GM12878 (cell line): Measurements from ENCODE around the gene SCAI. TPM values are rescaled to one million over a fixed set of nuclear protein-coding genes. Genes with fewer than 3 reads are reported as not detected.

Source experiments
- ATAC-seq: fragments of 200-7000 bp; cut with Tn5 transposase; 3 replicates; pipeline ENCODE4 v1.9.1; 2020; ENCODE audit warnings: mild to moderate bottlenecking, moderate library complexity
- BruUV-seq: library from RNA; stranded (reverse); fragments of 400-500 nt; replicated peaks from 2 replicates; lab custom pipeline; 2021; lab: Mats Ljungman, UMichigan
- CTCF ChIA-PET: fragments of 300-600 bp; sonication (Branson Sonifier 250); formaldehyde crosslinking; extraction: SDS; loops from one replicate; lab custom pipeline; 2021; ENCODE audit warnings: inconsistent platforms; lab: Yijun Ruan, JAX
- POLR2A ChIA-PET: fragments of 350-600 bp; formaldehyde crosslinking; extraction: SDS; loops from one replicate; lab custom pipeline; 2021; ENCODE audit warnings: inconsistent platforms; lab: Charles Lee
- RAD21 ChIA-PET: fragments of 300-600 bp; sonication (Branson Sonifier 250); formaldehyde crosslinking; loops from one replicate; lab custom pipeline; 2023; ENCODE audit warnings: antibody characterized with exemption; ENCODE audit not compliant: unreplicated experiment; lab: Charles Lee
- SMC1A ChIA-PET: fragments of 300-600 bp; sonication (Branson Sonifier 250); formaldehyde crosslinking; loops from one replicate; lab custom pipeline; 2023; ENCODE audit not compliant: unreplicated experiment, uncharacterized antibody; lab: Charles Lee
- DNase-seq: peaks from one replicate; pipeline ENCODE4 v3.0.0-alpha.2; 2011; ENCODE audit warnings: low read depth, low spot score
- FAIRE-seq: peaks from 3 replicates; lab custom pipeline; 2011; peaks lifted over from hg19 to GRCh38; lab: Jason Lieb, UNC
- H2AFZ ChIP-seq: 2 replicates; pipeline ENCODE4 v1.6.0; 2011; ENCODE audit warnings: low read depth, low read length, control low read depth; ENCODE audit not compliant: control insufficient read depth
- H3K27ac ChIP-seq: 2 replicates; pipeline ENCODE4 v1.5.1; 2011; ENCODE audit warnings: control low read depth; ENCODE audit not compliant: control insufficient read depth, insufficient read depth
- H3K27me3 ChIP-seq, 2 experiments: replicated peaks in 1 of 2; 2 replicates each; pipeline versions ENCODE4 v1.6.0 to v1.6.1; 2011; ENCODE audit warnings: low read length in 1 of 2; ENCODE audit not compliant: control insufficient read depth in 2 of 2, insufficient read depth in 2 of 2
- H3K36me3 ChIP-seq, 2 experiments: 2 replicates each; pipeline ENCODE4 v1.5.1; 2011; ENCODE audit warnings: low read length in 1 of 2; ENCODE audit not compliant: control insufficient read depth in 2 of 2, insufficient read depth in 2 of 2
- H3K4me1 ChIP-seq: 2 replicates; pipeline ENCODE4 v1.6.1; 2011; ENCODE audit warnings: mild to moderate bottlenecking, low read length, moderate library complexity, mixed read lengths; ENCODE audit not compliant: control insufficient read depth, insufficient read depth
- H3K4me2 ChIP-seq: 2 replicates; pipeline ENCODE4 v1.6.0; 2011; ENCODE audit warnings: control low read depth; ENCODE audit not compliant: control insufficient read depth, insufficient read depth
- H3K4me3 ChIP-seq: fragments of 200-600 bp; sonication (generic); 2 replicates; pipeline ENCODE4 v1.5.1; 2016
- H3K79me2 ChIP-seq: 2 replicates; pipeline ENCODE4 v1.6.0; 2011; ENCODE audit warnings: low read length; ENCODE audit not compliant: control insufficient read depth, insufficient read depth
- H3K9ac ChIP-seq: 2 replicates; pipeline ENCODE4 v1.8.0; 2011; ENCODE audit warnings: low read length, control low read depth, mixed read lengths; ENCODE audit not compliant: control insufficient read depth, insufficient read depth
- H3K9me3 ChIP-seq: replicated peaks from 3 replicates; pipeline ENCODE4 v1.5.1; 2011; ENCODE audit warnings: mild to moderate bottlenecking, low read length; ENCODE audit not compliant: control insufficient read depth, insufficient read depth
- H4K20me1 ChIP-seq: 2 replicates; pipeline ENCODE4 v1.6.0; 2011; ENCODE audit not compliant: control insufficient read depth, insufficient read depth
- BCL11A ChIP-seq: IDR thresholded peaks from 2 replicates; pipeline ENCODE4 v1.6.1; 2011; ENCODE audit warnings: low read depth, low read length
- BMI1 ChIP-seq: fragments of 450-650 bp; IDR thresholded peaks from 2 replicates; pipeline ENCODE4 v1.6.1; 2016; ENCODE audit warnings: mild to moderate bottlenecking, moderate library complexity, borderline replicate concordance
- ETV6 ChIP-seq, 2 experiments: fragments of 450-650 bp in 1 of 2; IDR thresholded peaks in 1 of 2; conservative IDR thresholded peaks in 1 of 2; 2 replicates each; pipeline ENCODE4 v1.6.1; 2014; ENCODE audit warnings: antibody characterized with exemption in 1 of 2, borderline replicate concordance in 1 of 2, low read depth in 1 of 2, mild to moderate bottlenecking in 1 of 2, moderate library complexity in 1 of 2
- SUPT20H ChIP-seq: IDR thresholded peaks from 2 replicates; pipeline ENCODE4 v1.6.1; 2011; ENCODE audit warnings: low read depth, mild to moderate bottlenecking, low read length, moderate library complexity, borderline replicate concordance; ENCODE audit not compliant: control insufficient read depth
- ZNF207 ChIP-seq: fragments of 450-650 bp; IDR thresholded peaks from 2 replicates; pipeline ENCODE4 v1.6.1; 2014; ENCODE audit warnings: antibody characterized with exemption, mild to moderate bottlenecking, borderline replicate concordance
- WGBS: methylation state at CpG from one replicate; pipeline ENCODE4 v1.1.6; 2016; ENCODE audit warnings: low lambda C conversion rate; ENCODE audit not compliant: insufficient replicate concordance, insufficient coverage; ENCODE audit errors: missing lambda C conversion rate; 5-methylcytosine and 5-hydroxymethylcytosine counted together
- in situ Hi-C: fragments of 300-500 bp; cut with MboI; formaldehyde crosslinking; loops from 9 replicates; pipeline ENCODE4 v1.14.3; 2018; ENCODE audit warnings: mixed read lengths
- intact Hi-C: fragments of 100-400 bp; cut with micrococcal nuclease; formaldehyde crosslinking; loops from one replicate; pipeline ENCODE4 v1.14.2; 2022; ENCODE audit not compliant: unreplicated experiment
- polyA plus RNA-seq, 11 experiments: library from polyadenylated mRNA; depleted of rRNA in 4 of 11; unstranded in 6 of 11; stranded (reverse) in 5 of 11; fragments of >200 nt; fragmentation: Nextera tagmentation in 4 of 11; fragmentation: Illumina TruSeq in 1 of 11; extraction: Ambion mirVana in 4 of 11; extraction: Trizol in 1 of 11; gene quantifications; 1 replicate in 1 of 11; 2 replicates in 10 of 11; pipeline versions ENCODE4 v1.2.1 to v1.2.3, GENCODE V29; 2011 to 2016; ENCODE audit warnings: inconsistent platforms in 2 of 11, missing spikeins in 2 of 11, low read depth in 1 of 11
- total RNA-seq, 4 experiments: library from RNA; depleted of rRNA in 3 of 4; stranded (reverse); fragments of >200 nt in 3 of 4; fragmentation: Illumina TruSeq in 1 of 4; extraction: Trizol in 1 of 4; gene quantifications; 2 replicates each; pipeline versions ENCODE4 v1.2.1 to v1.2.3, GENCODE V29; 2013 to 2021
- TF ChIP-seq, protein P1 (sequence below): fragments of 450-650 bp; IDR thresholded peaks from 2 replicates; pipeline ENCODE4 v1.6.1; 2018; ENCODE audit warnings: borderline replicate concordance, mild to moderate bottlenecking; ENCODE audit not compliant: partially characterized antibody

Gene SCAI
- total and polyA plus RNA-seq, 10 of the 15 experiments (the other 5 are each of a cell fraction or from before 2014, with no cell fraction given): 0.52 to 8.8 (median 5.1) TPM

DNA sequence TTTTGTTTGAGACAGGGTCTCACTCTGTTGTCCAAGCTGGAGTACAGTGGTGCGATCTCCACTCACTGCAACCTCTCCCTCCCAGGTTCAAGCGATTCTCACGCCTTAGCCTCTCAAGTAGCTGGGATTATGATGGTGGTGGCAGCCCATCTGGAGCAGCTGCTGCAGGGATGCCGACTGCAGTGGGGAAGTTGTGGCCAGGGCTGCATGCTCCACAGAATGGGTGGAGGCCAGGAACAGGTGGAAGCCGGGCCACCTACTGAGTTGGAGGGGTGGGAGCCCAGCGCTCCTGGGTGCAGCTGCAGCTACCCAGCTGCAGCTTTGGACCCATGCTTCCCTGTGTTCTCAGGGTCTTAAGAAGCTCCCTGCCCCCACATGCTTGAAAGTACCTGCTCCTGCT is 99.7 kb downstream of the SCAI start:
- Histone ChIP-seq H3K4me1 (no peaks in the 10 kb centered on the region), H3K9ac (no peak overlapping the region), H3K36me3 (peaks cover 0 to 2% of the 10 kb centered on the region in 2 experiments; a peak in 1 of 4 replicates), H3K9me3 (no peaks in the 10 kb centered on the region; the same call in 2 of the 3 replicates), H2AFZ (no peak overlapping the region), H3K79me2 (no peaks in the 10 kb centered on the region), H3K4me2 (no peak overlapping the region), H3K27me3 (no peaks in the 10 kb centered on the region), H3K27ac (no peak overlapping the region), H4K20me1 (no peaks in the 10 kb centered on the region), H3K4me3 (no peak overlapping the region)
- BruUV-seq: no TSS peak
- no peak for ATAC-seq
- ChIA-PET CTCF (interaction anchor here (1.0 kb wide), 1 partner anchor 100 kb away, joined by 3 read pairs; the partner anchor contains the start of gene SCAI), POLR2A (interaction anchor here (0.6 kb wide), 2 partner anchors 20 to 52 kb away, joined by 3 to 5 read pairs; no protein-coding TSS in a partner anchor), RAD21 (no interaction called here), SMC1A (interaction anchor here (0.6 kb wide), 1 partner anchor 48 kb away, joined by 3 read pairs; no protein-coding TSS in a partner anchor)
- in situ Hi-C loops (no loop called here), intact Hi-C loops (no loop called here)
- no peak for FAIRE-seq
- no peak for TF ChIP-seq SUPT20H
- TF ChIP-seq, protein P1, sequence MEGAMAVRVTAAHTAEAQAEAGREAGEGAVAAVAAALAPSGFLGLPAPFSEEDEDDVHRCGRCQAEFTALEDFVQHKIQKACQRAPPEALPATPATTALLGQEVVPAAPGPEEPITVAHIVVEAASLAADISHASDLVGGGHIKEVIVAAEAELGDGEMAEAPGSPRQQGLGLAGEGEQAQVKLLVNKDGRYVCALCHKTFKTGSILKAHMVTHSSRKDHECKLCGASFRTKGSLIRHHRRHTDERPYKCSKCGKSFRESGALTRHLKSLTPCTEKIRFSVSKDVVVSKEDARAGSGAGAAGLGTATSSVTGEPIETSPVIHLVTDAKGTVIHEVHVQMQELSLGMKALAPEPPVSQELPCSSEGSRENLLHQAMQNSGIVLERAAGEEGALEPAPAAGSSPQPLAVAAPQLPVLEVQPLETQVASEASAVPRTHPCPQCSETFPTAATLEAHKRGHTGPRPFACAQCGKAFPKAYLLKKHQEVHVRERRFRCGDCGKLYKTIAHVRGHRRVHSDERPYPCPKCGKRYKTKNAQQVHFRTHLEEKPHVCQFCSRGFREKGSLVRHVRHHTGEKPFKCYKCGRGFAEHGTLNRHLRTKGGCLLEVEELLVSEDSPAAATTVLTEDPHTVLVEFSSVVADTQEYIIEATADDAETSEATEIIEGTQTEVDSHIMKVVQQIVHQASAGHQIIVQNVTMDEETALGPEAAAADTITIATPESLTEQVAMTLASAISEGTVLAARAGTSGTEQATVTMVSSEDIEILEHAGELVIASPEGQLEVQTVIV: no peak
- no peak for TF ChIP-seq ETV6 (conservative IDR thresholded peaks at IDR 0.05 in 1 of 2, IDR thresholded peaks at IDR 0.05 in 1 of 2; ENCODE audit: borderline replicate concordance in 1 of 2, low read depth in 1 of 2)
- no peak for TF ChIP-seq ZNF207
- no peak for TF ChIP-seq BMI1
- no peak for TF ChIP-seq BCL11A
- WGBS: 89% methylated on average over 6 of the region's 6 CpGs
- DNase-seq: no peak
